Transverse colon (tissue), 4 donors: ENCODE data around the gene PDE4B. TPM values are rescaled to one million over a fixed set of nuclear protein-coding genes. Genes with fewer than 3 reads are reported as not detected.
A peak's percentile ranks its signal among the peaks of the same experiment; 100 is the strongest.
"Not testable (repeated sequence)": the region's sequence is repeated elsewhere in the genome, so short reads cannot be mapped to it uniquely, and the experiment has no call there.

Experiments
- DNase-seq: peaks from one replicate; pipeline ENCODE4 v3.0.0-alpha.2; 2019
- H3K27ac ChIP-seq, 4 donors: fragments of 200-600 bp; sonication (generic); 2 replicates each; pipeline ENCODE4 v1.5.1; 2016 to 2018; ENCODE audit warnings: inconsistent platforms in 4 of 4
- H3K27me3 ChIP-seq: fragments of 200-600 bp; sonication (generic); 2 replicates; pipeline ENCODE4 v1.5.1; 2017; ENCODE audit warnings: inconsistent platforms
- H3K36me3 ChIP-seq, 4 donors: fragments of 200-600 bp; sonication (generic); 2 replicates each; pipeline ENCODE4 v1.5.1; 2017 to 2019; ENCODE audit warnings: inconsistent platforms in 4 of 4
- H3K4me1 ChIP-seq, 4 donors: fragments of 200-600 bp; sonication (generic); 2 replicates each; pipeline ENCODE4 v1.5.1; 2017 to 2020; ENCODE audit warnings: inconsistent platforms in 4 of 4
- H3K4me3 ChIP-seq, 4 donors: fragments of 200-600 bp; sonication (generic); 1 replicate in 1 of 4; 2 replicates in 3 of 4; pipeline versions ENCODE4 v1.5.1 to v1.6.1; 2017 to 2019; ENCODE audit warnings: inconsistent platforms in 4 of 4
- H3K9me3 ChIP-seq, 2 donors: fragments of 200-600 bp; sonication (generic); 2 replicates each; pipeline ENCODE4 v1.5.1; 2017 to 2019; ENCODE audit warnings: inconsistent platforms in 2 of 2
- CTCF ChIP-seq, 5 experiments: fragments of 200-600 bp in 3 of 5; fragments of 450-650 bp in 2 of 5; sonication (generic) in 3 of 5; IDR thresholded peaks; 1 replicate in 2 of 5; 2 replicates in 3 of 5; pipeline ENCODE4 v1.5.1; 2016 to 2017; ENCODE audit warnings: antibody characterized with exemption in 5 of 5, inconsistent platforms in 3 of 5, mild to moderate bottlenecking in 2 of 5, moderate library complexity in 1 of 5
- EP300 ChIP-seq: sonication (generic); formaldehyde crosslinking; IDR thresholded peaks from one replicate; pipeline ENCODE4 v1.6.1; 2017; ENCODE audit warnings: antibody characterized with exemption, low read depth
- POLR2A ChIP-seq: fragments of 450-650 bp; IDR thresholded peaks from one replicate; pipeline ENCODE4 v1.6.1; 2016; ENCODE audit warnings: antibody characterized with exemption, mild to moderate bottlenecking, moderate library complexity
- POLR2AphosphoS5 ChIP-seq, 3 donors: sonication (generic); formaldehyde crosslinking; IDR thresholded peaks; one replicate each; pipeline ENCODE4 v1.6.1; 2016; ENCODE audit warnings: antibody characterized with exemption in 3 of 3
- WGBS, 2 donors: methylation state at CpG; one replicate each; pipeline ENCODE4 v1.1.5; 2018; ENCODE audit warnings: low coverage in 1 of 2; 5-methylcytosine and 5-hydroxymethylcytosine counted together
- in situ Hi-C, 4 donors: fragments of 200-750 bp; cut with MboI; loops; one replicate each; pipeline versions ENCODE4 v1.15.0 to v1.15.1; 2017; ENCODE audit warnings: low sequenced_read_pairs in 3 of 4, low pct_ligation_motif_present in 1 of 4, low pct_unique_long_range_greater_than_20kb in 1 of 4
- intact Hi-C: fragments of 100-400 bp; cut with DNase I; formaldehyde crosslinking; loops from one replicate; pipeline ENCODE4 v1.15.1; 2023; ENCODE audit warnings: low total_unique reads
- total RNA-seq, 4 donors: library from RNA; depleted of rRNA; stranded (reverse); fragments of >200 nt; gene quantifications; one replicate each; pipeline ENCODE4 v1.1.0, GENCODE V29; 2016

Gene PDE4B
- total RNA-seq, 4 donors from 2014 or later, result 4.5 to 14.8 (median 6.5) TPM

GRCh38 chr1:66400660-66401059 is 608.0 kb downstream of the PDE4B start:
- no peak for DNase-seq
- H3K27me3 ChIP-seq, result no peaks in the 10 kb centered on the region
- H3K27ac ChIP-seq, result no peak overlapping the region
- H3K4me1 ChIP-seq, result peaks cover 0 to 16% (median 0%) of the 10 kb centered on the region in 4 donors
- no peak overlapping the region for H3K4me3 ChIP-seq
- 69 to 93% methylated on average over 2 to 4 of the region's 4 CpGs for WGBS, 2 donors
- in situ Hi-C loops (no loop called here), intact Hi-C loops (no loop called here)
- no peaks in the 10 kb centered on the region for H3K36me3 ChIP-seq
- no peaks in the 10 kb centered on the region for H3K9me3 ChIP-seq
- TF ChIP-seq POLR2A, result no peak
- TF ChIP-seq CTCF (IDR thresholded peaks at IDR 0.05), result no peak

- H3K27me3 ChIP-seq, result no peaks in the 10 kb centered on the region
- in situ Hi-C loops (no loop called here), intact Hi-C loops (no loop called here)
- TF ChIP-seq POLR2AphosphoS5 (IDR thresholded peaks at IDR 0.05) (no peak), POLR2A (no peak), EP300 (no peak), CTCF (IDR thresholded peaks at IDR 0.05) (no peak)
- no peak overlapping the region for H3K4me3 ChIP-seq
- H3K9me3 ChIP-seq, result no peaks in the 10 kb centered on the region
- H3K36me3 ChIP-seq, result no peaks in the 10 kb centered on the region
- WGBS, 2 donors, result 50 to 83% methylated on average over 2 of the region's 2 CpGs
- DNase-seq, result no peak
- no peak overlapping the region for H3K27ac ChIP-seq
- peaks cover 0 to 11% (median 0%) of the 10 kb centered on the region in 4 donors for H3K4me1 ChIP-seq
These were observed 608.5 kb downstream of the PDE4B start for GRCh38 chr1:66401244-66401643.

- in situ Hi-C loops, result no loop called here
- Histone ChIP-seq H3K27me3 (no peaks in the 10 kb centered on the region), H3K4me1 (peaks cover 0 to 11% (median 0%) of the 10 kb centered on the region in 4 donors), H3K27ac (peak overlapping the region; percentile 20 to 47 (median 35)), H3K9me3 (no peaks in the 10 kb centered on the region), H3K4me3 (no peak overlapping the region), H3K36me3 (no peaks in the 10 kb centered on the region)
- 57% methylated on average over 1 of the region's 1 CpG; no CpG with 5 or more reads in 1 of the 2 donors for WGBS, 2 donors
- intact Hi-C loops, result no loop called here
- no peak for TF ChIP-seq EP300
- TF ChIP-seq POLR2AphosphoS5 (IDR thresholded peaks at IDR 0.05), result peak in 2 of 3 donors; percentile 37 to 59
- DNase-seq, result peak; percentile 51
These were observed 609.5 kb downstream of the PDE4B start for GRCh38 chr1:66402194-66402593.

- Histone ChIP-seq H3K27ac (peak overlapping the region; percentile 11 to 40 (median 25)), H3K27me3 (no peaks in the 10 kb centered on the region), H3K9me3 (no peaks in the 10 kb centered on the region), H3K4me1 (peaks cover 0 to 11% (median 0%) of the 10 kb centered on the region in 4 donors), H3K4me3 (no peak overlapping the region), H3K36me3 (no peaks in the 10 kb centered on the region)
- in situ Hi-C loops (no loop called here), intact Hi-C loops (no loop called here)
- 83 to 88% methylated on average over 4 to 5 of the region's 5 CpGs for WGBS, 2 donors
- TF ChIP-seq POLR2A, result no peak
- no peak for DNase-seq
These were observed 610.5 kb downstream of the PDE4B start for GRCh38 chr1:66403007-66403731.

GRCh38 chr1:66405061-66405460 is 612.4 kb downstream of the PDE4B start:
- in situ Hi-C loops (no loop called here), intact Hi-C loops (no loop called here)
- no peaks in the 10 kb centered on the region for H3K9me3 ChIP-seq
- no peak for TF ChIP-seq POLR2AphosphoS5 (IDR thresholded peaks at IDR 0.05)
- TF ChIP-seq EP300, result no peak
- no peak for TF ChIP-seq CTCF (IDR thresholded peaks at IDR 0.05)
- TF ChIP-seq POLR2A, result no peak
- WGBS, 2 donors, result 85 to 98% methylated on average over 4 of the region's 4 CpGs
- no peak overlapping the region for H3K4me3 ChIP-seq
- H3K27me3 ChIP-seq, result no peaks in the 10 kb centered on the region
- no peak overlapping the region for H3K27ac ChIP-seq
- no peaks in the 10 kb centered on the region for H3K36me3 ChIP-seq
- H3K4me1 ChIP-seq, result peaks cover 0 to 11% (median 0%) of the 10 kb centered on the region in 4 donors
- no peak for DNase-seq

GRCh38 chr1:66411449-66411848 is 618.8 kb downstream of the PDE4B start:
- H3K27me3 ChIP-seq, H3K9me3 ChIP-seq, H3K4me3 ChIP-seq, H3K36me3 ChIP-seq, DNase-seq, H3K27ac ChIP-seq, in situ Hi-C loops, intact Hi-C loops, H3K4me1 ChIP-seq: not testable (repeated sequence)
- 74 to 80% methylated on average over 1 of the region's 1 CpG for WGBS, 2 donors
